ENCODE measurements around the gene TNFRSF14.

GRCh38 chr1:2564006-2564814, 8.0 kb downstream of the TNFRSF14 start:
- TF ChIP-seq GATA3 (IDR thresholded peaks at IDR 0.05; ENCODE audit: low read depth, low read length): no peak
- no peak for TF ChIP-seq GATA2 (IDR thresholded peaks at IDR 0.05; ENCODE audit: low read depth, low read length)
